Urothelium cell line (cell line): Measurements from ENCODE around the gene CLN6.
"Not testable (repeated sequence)": the region's sequence is repeated elsewhere in the genome, so short reads cannot be mapped to it uniquely, and the experiment has no call there.

Experiments used
- DNase-seq: peaks from one replicate; pipeline ENCODE4 v3.0.0; 2011; ENCODE audit warnings: low spot score, mixed read lengths
- FAIRE-seq: peaks from 2 replicates; lab custom pipeline; 2011; peaks lifted over from hg19 to GRCh38; lab: Jason Lieb, UNC

The CLN6 gene

GRCh38 chr15:68256675-68257450, 27.3 kb upstream of the CLN6 start:
- DNase-seq (no peak), FAIRE-seq (no peak)

GRCh38 chr15:68252925-68253534, 23.5 kb upstream of the CLN6 start:
- DNase-seq, result peak; percentile 71
- FAIRE-seq, result peak; percentile 23

- FAIRE-seq, result no peak
- no peak for DNase-seq
These were observed 19.7 kb upstream of the CLN6 start for GRCh38 chr15:68249058-68249713.

- no peak for DNase-seq
- no peak for FAIRE-seq
These were observed 14.7 kb upstream of the CLN6 start for GRCh38 chr15:68244235-68244634.

GRCh38 chr15:68241088-68241935, 11.8 kb upstream of the CLN6 start:
- no peak for DNase-seq
- no peak for FAIRE-seq

GRCh38 chr15:68239025-68239424, 9.5 kb upstream of the CLN6 start:
- DNase-seq, result no peak
- FAIRE-seq, result no peak

GRCh38 chr15:68235022-68235421, 5.5 kb upstream of the CLN6 start:
- FAIRE-seq (no peak), DNase-seq (no peak)

- FAIRE-seq, DNase-seq: not testable (repeated sequence)
These were observed 5.0 kb upstream of the CLN6 start for GRCh38 chr15:68234520-68234919.

- FAIRE-seq, result no peak
- no peak for DNase-seq
These were observed 4.5 kb upstream of the CLN6 start for GRCh38 chr15:68234060-68234459.

GRCh38 chr15:68232937-68233336, 3.4 kb upstream of the CLN6 start:
- FAIRE-seq, result no peak

GRCh38 chr15:68232449-68232848, 2.9 kb upstream of the CLN6 start:
- FAIRE-seq (no peak), DNase-seq (no peak)

More at GRCh38 chr15:68232937-68233336, 3.4 kb upstream of the CLN6 start:
- DNase-seq, result no peak

GRCh38 chr15:68231102-68231818, 1.7 kb upstream of the CLN6 start:
- FAIRE-seq, result no peak
- DNase-seq, result no peak

GRCh38 chr15:68230157-68231100, 901 bp upstream of the CLN6 start:
- FAIRE-seq (no peak), DNase-seq (no peak)

GRCh38 chr15:68228971-68229385, 550 bp downstream of the CLN6 start:
- DNase-seq, result no peak
- FAIRE-seq, result no peak

GRCh38 chr15:68228143-68228970, 1.2 kb downstream of the CLN6 start:
- FAIRE-seq (no peak), DNase-seq (peak; percentile 28)

- FAIRE-seq (no peak), DNase-seq (peak; percentile 9)
These were observed 1.8 kb downstream of the CLN6 start for GRCh38 chr15:68227643-68228142.

GRCh38 chr15:68225442-68225841, 4.1 kb downstream of the CLN6 start:
- DNase-seq, FAIRE-seq: not testable (repeated sequence)
